HG03066 (cell line): ENCODE measurements around the gene SYN1.
"Not testable (repeated sequence)": the region's sequence is repeated elsewhere in the genome, so short reads cannot be mapped to it uniquely, and the experiment has no call there.

Source experiments
- ATAC-seq: cut with Tn5 transposase; IDR thresholded peaks from one replicate; pipeline ENCODE4 v1.9.1; 2021; ENCODE audit warnings: low read depth; ENCODE audit not compliant: unreplicated experiment

SYN1 gene

DNA sequence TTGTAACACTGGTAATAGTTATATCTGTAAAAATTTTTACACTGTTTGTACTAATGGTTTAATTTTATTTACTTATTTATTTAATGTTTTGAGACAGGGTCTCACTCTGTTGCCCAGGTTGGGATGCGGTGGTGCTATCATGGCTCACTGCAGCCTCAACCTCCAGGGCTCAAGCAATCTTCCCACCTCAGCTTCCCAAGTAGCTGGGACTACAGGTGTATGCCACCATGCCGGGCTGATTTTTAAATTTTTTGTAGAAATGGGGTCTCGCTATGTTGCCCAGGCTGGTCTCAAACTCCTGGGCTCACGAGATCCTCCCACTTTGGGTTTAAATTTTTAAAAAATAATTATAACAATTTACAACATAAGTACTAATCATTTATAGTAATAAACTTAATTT, 16.5 kb downstream of the SYN1 start:
- not testable (repeated sequence) for ATAC-seq

GRCh38 chrX:47597222-47597621, 22.4 kb downstream of the SYN1 start:
- ATAC-seq, result no peak

DNA sequence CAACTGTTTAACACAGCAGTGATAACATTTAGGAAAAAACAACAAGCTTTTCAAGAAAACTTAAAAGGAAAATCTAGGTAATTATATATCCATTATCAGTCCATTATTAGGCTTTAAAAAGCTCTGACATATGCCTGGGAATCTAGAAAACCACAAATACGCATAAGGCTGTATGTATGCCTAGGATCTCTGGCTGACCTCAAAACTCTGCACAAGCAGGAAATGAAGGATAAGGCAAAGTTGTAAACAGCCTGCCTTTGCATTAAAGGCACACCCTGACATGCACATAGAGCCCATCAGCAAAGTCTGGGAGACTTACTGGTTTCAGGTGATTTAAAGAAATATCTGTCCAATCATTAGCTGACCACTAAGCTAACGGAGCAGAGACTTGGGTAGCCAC, 23.4 kb downstream of the SYN1 start:
- no peak for ATAC-seq

GRCh38 chrX:47595716-47596251, 23.9 kb downstream of the SYN1 start:
- ATAC-seq, result no peak

GRCh38 chrX:47593522-47593921, 26.1 kb downstream of the SYN1 start:
- ATAC-seq, result no peak

- no peak for ATAC-seq
These were observed 28.7 kb downstream of the SYN1 start for GRCh38 chrX:47590984-47591383.

- ATAC-seq, result no peak
These were observed 31.5 kb downstream of the SYN1 start for GRCh38 chrX:47587906-47588735.

- no peak for ATAC-seq
These were observed 32.4 kb downstream of the SYN1 start for GRCh38 chrX:47587091-47587891.

- ATAC-seq, result no peak
These were observed 33.4 kb downstream of the SYN1 start for GRCh38 chrX:47586043-47586787.

- ATAC-seq, result no peak
These were observed 34.4 kb downstream of the SYN1 start for GRCh38 chrX:47585273-47585672.

- ATAC-seq, result no peak
These were observed 34.9 kb downstream of the SYN1 start for GRCh38 chrX:47584714-47585113.

GRCh38 chrX:47583240-47583861, 36.3 kb downstream of the SYN1 start:
- no peak for ATAC-seq

GRCh38 chrX:47581731-47582647, 37.7 kb downstream of the SYN1 start, which contains the start of gene TIMP1:
Gene TIMP1, plus strand, starts transcription at chrX:47582436. Its CDS starts 980 bp downstream, at chrX:47583416.
- ATAC-seq, result peak; percentile 84

GRCh38 chrX:47579537-47579936, 40.1 kb downstream of the SYN1 start:
- ATAC-seq, result no peak

DNA sequence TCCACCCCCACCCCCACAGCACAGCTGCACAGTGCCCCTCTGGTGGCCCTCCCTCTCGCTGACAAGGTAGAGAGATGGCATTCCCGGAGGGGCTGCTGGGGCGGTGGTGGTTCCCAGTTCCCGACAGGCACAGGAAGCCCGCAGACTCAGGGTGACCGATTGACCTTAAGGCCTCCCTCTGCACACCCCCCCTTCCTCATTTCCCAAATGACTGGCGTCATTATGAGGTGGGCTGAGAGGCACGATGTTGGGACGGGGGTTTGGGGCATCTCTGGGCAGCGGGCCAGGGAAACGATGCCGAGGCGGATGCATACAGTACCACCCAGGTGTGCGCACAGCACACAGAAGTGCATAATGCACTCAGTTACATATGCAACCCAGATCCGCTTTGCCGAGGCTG, 41.0 kb downstream of the SYN1 start:
- ATAC-seq, result no peak

- ATAC-seq, result no peak
These were observed 41.8 kb downstream of the SYN1 start for GRCh38 chrX:47577901-47578300.

GRCh38 chrX:47577424-47577823, 42.2 kb downstream of the SYN1 start:
- ATAC-seq, result no peak

GRCh38 chrX:47576021-47576898, 43.4 kb downstream of the SYN1 start:
- no peak for ATAC-seq
